D721Med (cell line): ENCODE results near the gene SULT4A1.

Experiments used
- DNase-seq: peaks from one replicate; pipeline ENCODE4 v3.0.0; 2011; ENCODE audit warnings: low spot score; ENCODE audit not compliant: insufficient read length
- FAIRE-seq: peaks from 2 replicates; lab custom pipeline; 2011; peaks lifted over from hg19 to GRCh38; lab: Jason Lieb, UNC
- TF ChIP-seq, protein P1 (sequence below): IDR thresholded peaks from 2 replicates; pipeline ENCODE4 v1.5.1; 2012; ENCODE audit warnings: mild to moderate bottlenecking, control low read depth; ENCODE audit not compliant: insufficient read depth; ENCODE audit errors: missing control alignments

Gene SULT4A1

DNA sequence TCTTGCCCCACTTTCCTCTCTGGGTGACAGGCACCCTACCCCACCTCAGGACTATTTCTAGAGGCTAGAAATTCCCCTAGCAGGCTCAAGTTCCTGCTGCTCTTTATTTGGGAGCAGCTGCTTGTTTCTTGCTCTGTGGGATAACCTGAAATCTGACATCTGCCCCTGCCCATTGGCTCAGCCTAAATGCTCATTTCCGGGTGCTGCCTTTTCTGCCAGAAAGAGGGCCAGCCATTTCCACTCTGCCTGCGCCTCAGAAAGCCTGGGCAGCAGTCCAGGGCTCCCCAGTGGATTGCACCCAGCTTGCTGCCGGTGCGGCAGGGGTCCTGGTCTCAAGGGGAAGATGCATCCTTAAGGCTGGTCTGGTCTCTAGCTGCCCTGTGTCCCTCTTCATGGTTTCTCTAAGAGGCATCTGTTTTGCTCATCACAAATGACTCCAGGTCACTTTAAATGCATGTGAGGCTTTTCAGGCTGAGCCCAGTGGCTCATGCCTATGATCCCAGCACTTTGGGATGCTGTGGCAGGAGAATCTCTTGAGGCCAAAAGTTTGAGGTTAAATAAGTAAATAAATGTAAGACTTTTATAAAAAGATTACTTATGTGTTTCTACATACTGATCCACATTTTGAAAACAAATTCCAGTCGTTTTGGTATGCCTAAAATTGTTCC, 39.8 kb upstream of the SULT4A1 start:
- FAIRE-seq (no peak), DNase-seq (no peak)
- TF ChIP-seq, protein P1, sequence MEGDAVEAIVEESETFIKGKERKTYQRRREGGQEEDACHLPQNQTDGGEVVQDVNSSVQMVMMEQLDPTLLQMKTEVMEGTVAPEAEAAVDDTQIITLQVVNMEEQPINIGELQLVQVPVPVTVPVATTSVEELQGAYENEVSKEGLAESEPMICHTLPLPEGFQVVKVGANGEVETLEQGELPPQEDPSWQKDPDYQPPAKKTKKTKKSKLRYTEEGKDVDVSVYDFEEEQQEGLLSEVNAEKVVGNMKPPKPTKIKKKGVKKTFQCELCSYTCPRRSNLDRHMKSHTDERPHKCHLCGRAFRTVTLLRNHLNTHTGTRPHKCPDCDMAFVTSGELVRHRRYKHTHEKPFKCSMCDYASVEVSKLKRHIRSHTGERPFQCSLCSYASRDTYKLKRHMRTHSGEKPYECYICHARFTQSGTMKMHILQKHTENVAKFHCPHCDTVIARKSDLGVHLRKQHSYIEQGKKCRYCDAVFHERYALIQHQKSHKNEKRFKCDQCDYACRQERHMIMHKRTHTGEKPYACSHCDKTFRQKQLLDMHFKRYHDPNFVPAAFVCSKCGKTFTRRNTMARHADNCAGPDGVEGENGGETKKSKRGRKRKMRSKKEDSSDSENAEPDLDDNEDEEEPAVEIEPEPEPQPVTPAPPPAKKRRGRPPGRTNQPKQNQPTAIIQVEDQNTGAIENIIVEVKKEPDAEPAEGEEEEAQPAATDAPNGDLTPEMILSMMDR = no peak

DNA sequence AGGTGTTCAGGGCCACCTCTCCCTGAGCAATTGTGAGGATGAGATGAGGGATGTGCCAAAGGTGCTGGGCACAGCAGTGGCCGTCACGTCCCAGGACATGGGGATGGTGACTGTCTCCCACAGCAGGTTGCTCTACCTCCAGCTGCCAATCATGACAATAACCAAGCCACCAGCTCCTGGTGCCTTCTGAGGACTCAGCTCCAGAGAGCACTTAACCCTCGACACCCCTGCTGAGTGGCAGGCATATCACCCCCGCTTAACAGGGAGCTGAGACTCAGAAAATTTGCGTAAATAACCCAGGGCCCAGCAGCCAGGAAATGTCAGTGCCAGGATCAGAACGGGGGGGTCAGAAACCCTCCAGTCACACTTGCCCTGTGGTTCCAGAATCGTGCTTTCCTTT, 37.9 kb upstream of the SULT4A1 start:
- no peak for DNase-seq
- FAIRE-seq = no peak
- TF ChIP-seq, protein P1 = no peak

DNA sequence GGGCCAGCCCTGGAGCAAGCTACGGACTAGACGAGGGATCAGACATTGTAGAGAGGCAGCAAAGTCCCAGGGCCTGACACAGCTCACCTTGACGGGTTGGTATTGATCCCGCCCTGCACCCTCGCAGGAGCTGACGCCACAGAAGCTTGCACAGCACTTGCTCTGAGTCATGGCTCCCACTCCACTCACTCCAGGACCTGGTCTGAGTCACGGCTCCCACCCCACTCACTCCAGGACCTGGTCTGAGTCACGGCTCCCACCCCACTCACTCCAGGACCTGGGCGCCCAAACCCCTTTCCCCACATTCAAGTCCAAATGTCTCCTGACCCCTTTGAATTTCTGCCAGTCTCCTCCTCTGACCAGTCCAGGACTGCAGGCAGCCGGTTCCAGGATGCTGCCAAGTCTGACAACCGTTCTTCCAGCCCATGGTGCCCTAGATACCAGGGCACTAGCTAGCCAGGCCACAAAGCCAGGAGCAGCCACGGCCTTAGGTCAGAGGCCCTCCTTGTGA, 35.5 kb upstream of the SULT4A1 start:
- TF ChIP-seq, protein P1 = no peak
- DNase-seq (no peak), FAIRE-seq (no peak)

DNA sequence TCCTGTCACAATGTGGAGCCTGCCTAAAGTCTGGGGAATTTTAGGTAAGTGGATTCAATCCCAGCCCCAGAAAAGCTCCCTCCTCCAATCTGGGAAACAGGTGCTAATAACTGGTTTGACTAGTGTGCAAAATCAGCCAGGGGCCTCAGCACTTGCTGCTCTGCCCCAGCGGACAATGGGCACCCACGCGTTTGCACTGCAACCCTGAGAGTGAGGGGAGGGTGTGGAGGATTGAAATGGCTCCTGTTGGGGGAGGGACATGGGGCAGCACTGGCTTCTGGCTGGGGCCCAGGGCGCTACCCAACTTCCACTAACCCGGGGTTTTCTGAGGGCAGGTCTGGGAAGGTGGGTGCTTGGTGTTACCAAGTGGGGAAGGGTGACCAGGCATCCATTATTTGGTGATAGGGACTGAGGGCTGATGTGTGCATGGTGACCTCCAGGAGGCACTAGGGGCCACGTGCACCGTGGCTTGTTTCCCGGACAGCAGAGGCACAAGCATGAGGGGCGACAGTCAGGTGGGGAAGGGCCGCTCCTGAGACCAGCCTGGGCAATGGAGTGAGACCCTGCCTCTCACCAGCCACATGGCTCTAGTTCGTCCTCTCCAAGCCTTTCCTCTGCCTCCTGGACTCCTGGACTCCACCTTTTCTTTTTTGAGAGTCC, 33.8 kb upstream of the SULT4A1 start:
- DNase-seq (no peak), FAIRE-seq (no peak)
- TF ChIP-seq, protein P1 = no peak

DNA sequence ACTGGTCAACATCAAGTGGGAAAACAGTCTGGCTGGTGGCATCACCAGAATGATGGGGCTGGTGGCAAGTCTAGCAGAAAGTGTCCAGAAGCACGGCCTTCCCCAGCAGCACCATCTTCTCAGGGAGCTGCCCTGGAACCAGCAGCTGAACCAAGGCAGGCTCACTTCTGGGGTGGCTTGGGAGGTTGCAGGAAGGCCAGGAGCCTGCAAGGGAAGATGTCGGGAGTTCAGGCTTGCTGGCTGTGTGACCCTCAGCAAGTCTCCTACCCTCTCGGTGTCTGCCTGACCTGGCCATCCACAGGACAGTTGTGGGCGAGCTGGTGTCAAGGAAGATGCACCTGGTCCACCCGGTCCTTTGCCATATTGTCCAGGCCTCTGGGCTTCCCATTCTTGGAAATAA, 31.8 kb upstream of the SULT4A1 start:
- TF ChIP-seq, protein P1 = no peak
- no peak for FAIRE-seq
- DNase-seq = no peak

DNA sequence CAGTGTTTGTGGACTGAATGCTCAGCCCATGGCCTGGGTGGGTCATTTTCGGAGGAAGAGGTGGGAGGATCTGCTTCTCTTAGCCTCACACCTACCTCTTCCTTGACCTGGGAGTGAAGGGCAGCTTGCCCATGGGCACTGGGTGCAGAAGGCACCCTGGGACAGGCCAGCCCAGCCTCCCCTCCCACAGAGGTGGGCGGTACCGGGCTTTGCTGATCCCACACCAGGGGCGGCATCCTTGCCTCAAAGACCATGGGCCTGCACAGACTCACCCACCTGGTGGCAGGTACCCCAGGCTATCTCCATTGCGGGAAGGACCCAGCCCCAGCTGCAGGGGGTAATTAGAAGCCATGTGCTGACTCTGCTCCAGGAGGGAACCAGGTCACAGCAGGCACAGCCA, 31.0 kb upstream of the SULT4A1 start:
- TF ChIP-seq, protein P1 = no peak
- DNase-seq (no peak), FAIRE-seq (no peak)
